ENCODE measurements around the gene CHTF18. TPM values are rescaled to one million over a fixed set of nuclear protein-coding genes. Genes with fewer than 3 reads are reported as not detected.

CHTF18 gene
- total RNA-seq, 1 donor from 2014 or later: 49.7 TPM

DNA sequence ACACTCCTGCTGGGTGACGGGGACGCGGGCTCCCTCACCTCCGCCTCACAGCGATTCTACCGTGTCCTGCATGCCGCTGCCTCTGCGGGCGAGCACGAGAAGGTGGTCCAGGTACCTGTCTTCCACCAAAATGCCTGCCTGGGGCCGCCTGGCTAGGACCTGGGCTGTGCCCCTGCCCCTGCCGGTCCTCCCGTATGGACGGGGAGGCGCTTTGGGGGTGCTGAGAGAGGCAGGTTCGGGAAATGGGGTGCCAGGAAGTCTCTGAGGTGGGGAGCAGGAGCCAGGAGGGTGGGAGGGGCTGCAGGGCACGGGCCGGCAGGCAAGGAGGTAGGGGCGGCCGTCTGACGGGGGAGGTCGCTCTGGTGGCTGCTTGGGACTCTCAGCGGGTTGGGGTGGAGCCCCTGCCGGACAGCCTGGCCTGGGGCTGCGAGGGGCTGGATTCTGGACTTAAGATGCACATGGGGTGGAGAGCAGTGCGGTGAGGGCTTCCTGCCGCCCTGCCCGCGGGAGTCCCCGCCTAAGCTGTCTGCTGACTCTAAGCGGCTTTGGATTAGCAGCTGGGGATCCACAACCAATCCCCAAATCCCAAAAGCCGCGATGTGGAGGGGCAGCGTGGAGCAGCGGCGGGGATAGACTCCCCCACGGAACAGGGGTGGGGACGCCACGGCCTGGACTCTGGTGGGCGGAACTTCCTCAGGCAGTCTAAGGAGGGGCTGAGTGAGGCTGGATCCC lies 5.8 kb downstream of the CHTF18 start:
- H3K4me3 ChIP-seq (ENCODE audit: low read depth, low read length): no peak overlapping the region
- TF ChIP-seq, protein P1, sequence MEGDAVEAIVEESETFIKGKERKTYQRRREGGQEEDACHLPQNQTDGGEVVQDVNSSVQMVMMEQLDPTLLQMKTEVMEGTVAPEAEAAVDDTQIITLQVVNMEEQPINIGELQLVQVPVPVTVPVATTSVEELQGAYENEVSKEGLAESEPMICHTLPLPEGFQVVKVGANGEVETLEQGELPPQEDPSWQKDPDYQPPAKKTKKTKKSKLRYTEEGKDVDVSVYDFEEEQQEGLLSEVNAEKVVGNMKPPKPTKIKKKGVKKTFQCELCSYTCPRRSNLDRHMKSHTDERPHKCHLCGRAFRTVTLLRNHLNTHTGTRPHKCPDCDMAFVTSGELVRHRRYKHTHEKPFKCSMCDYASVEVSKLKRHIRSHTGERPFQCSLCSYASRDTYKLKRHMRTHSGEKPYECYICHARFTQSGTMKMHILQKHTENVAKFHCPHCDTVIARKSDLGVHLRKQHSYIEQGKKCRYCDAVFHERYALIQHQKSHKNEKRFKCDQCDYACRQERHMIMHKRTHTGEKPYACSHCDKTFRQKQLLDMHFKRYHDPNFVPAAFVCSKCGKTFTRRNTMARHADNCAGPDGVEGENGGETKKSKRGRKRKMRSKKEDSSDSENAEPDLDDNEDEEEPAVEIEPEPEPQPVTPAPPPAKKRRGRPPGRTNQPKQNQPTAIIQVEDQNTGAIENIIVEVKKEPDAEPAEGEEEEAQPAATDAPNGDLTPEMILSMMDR (conservative IDR thresholded peaks at IDR 0.05; ENCODE audit: low read depth, low read length): no peak
- DNase-seq (ENCODE audit: low read depth): no peak

DNA sequence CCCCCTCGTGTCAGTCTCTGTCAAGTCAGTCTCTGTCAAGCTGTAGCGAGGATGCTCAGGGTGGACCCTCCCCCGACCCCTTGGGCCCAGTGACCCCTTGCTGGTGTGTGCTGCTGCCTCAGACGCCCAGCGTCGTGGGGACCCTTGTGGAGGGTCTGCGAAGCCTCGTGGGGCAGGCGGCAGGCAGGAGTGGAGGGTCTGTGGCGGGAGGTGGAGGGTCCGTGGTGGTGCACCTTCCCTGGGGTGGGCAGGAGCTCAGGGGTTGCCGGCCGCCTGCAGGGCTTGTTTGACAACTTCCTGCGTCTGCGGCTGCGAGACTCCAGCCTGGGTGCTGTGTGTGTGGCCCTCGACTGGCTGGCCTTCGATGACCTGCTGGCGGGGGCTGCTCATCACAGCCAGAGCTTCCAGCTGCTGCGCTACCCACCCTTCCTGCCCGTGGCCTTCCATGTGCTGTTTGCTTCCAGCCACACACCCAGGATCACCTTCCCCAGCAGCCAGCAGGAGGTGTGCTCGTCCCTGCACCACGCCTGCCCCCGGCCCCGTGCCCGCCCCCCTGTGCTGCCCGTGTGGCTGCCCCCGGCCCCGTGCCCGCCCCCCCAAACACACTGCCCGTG lies 6.5 kb downstream of the CHTF18 start:
- H3K4me3 ChIP-seq (ENCODE audit: low read depth, low read length): no peak overlapping the region
- DNase-seq (ENCODE audit: low read depth): no peak
- TF ChIP-seq, protein P1 (conservative IDR thresholded peaks at IDR 0.05; ENCODE audit: low read depth, low read length): no peak

DNA sequence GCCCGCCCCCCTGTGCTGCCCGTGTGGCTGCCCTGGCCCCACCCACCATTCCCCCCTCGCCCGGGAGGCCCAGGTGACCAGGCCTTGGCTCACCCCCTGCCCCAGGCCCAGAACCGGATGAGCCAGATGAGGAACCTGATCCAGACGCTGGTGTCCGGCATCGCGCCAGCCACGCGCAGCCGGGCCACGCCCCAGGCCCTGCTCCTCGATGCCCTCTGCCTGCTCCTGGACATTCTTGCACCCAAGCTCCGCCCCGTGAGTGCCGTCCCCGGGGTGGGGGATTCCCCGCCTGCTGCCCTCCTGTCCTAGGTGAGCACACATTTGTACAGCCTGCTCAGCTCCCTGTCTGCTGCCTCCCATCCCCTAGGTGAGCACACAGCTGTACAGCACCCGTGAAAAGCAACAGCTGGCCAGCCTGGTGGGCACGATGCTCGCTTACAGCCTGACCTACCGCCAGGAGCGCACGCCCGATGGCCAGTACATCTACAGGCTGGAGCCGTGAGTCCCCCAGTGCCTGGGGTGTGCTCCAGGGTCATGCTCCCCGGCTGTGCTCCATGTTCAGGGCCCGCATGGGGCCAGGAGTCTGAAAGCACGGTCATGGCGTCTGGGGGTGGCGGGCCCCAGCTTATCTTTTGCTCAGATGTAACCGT lies 7.3 kb downstream of the CHTF18 start:
- TF ChIP-seq, protein P1 (conservative IDR thresholded peaks at IDR 0.05; ENCODE audit: low read depth, low read length): no peak
- no peak for DNase-seq (ENCODE audit: low read depth)
- H3K4me3 ChIP-seq (ENCODE audit: low read depth, low read length): no peak overlapping the region

DNA sequence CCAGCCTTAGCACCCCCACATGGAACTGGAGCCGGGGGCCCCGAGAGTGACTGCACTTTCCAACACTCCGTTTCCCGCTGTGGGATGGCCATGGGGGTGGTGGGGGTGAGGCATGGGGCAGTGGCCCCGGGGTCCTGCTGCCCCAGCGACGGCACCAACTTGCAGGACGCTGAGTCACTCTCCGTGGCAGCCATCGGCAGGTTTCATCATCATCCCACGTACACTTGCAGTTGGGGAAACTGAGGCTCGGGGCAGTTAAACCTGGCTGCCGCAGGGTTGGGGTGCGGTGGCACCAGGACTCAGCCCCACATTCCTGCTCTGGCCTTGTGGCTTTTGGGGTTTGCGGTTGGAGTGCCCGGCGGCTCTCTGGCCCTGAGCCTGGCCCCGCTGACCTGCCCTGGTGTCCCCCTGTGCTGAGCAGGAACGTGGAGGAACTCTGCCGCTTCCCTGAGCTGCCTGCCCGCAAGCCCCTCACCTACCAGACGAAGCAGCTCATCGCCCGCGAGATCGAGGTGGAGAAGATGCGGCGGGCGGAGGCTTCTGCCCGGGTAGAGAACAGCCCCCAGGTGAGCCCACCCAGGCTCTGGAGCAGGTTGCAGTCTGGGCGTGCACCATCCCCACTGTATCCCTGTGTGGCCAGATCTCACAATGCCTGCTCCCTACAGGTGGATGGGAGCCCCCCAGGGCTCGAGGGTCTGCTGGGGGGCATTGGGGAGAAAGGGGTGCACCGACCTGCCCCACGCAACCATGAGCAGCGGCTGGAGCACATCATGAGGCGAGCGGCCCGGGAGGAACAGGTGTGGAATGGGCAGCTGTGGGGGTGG lies 8.1 kb downstream of the CHTF18 start:
- TF ChIP-seq, protein P1 (conservative IDR thresholded peaks at IDR 0.05; ENCODE audit: low read depth, low read length): no peak
- no peak overlapping the region for H3K4me3 ChIP-seq (ENCODE audit: low read depth, low read length)
- DNase-seq (ENCODE audit: low read depth): no peak

- no peak overlapping the region for H3K4me3 ChIP-seq (ENCODE audit: low read depth, low read length)
- TF ChIP-seq, protein P1 (conservative IDR thresholded peaks at IDR 0.05; ENCODE audit: low read depth, low read length): no peak
- no peak for DNase-seq (ENCODE audit: low read depth)
These were observed 8.7 kb downstream of the CHTF18 start for GRCh38 chr16:797120-797420.

- H3K4me3 ChIP-seq (ENCODE audit: low read depth, low read length): no peak overlapping the region
- TF ChIP-seq, protein P1 (conservative IDR thresholded peaks at IDR 0.05; ENCODE audit: low read depth, low read length): no peak
- DNase-seq (ENCODE audit: low read depth): no peak
These were observed 9.3 kb downstream of the CHTF18 start for GRCh38 chr16:797686-798085.

Measured in epithelial cell of proximal tubule (primary cell).